Choroid plexus epithelial cell (primary cell): ENCODE results near the gene RANBP17.
A peak's percentile ranks its signal among the peaks of the same experiment; 100 is the strongest.

ENCODE experiments used
- DNase-seq: peaks from one replicate; pipeline ENCODE4 v3.0.0-alpha.2; 2010; ENCODE audit warnings: low read depth
- H3K4me3 ChIP-seq: 2 replicates; pipeline ENCODE4 v1.5.1; 2011; ENCODE audit warnings: low read depth, mild to moderate bottlenecking, control low read depth, low read length, moderate library complexity
- CTCF ChIP-seq: conservative IDR thresholded peaks from 2 replicates; pipeline ENCODE4 v1.5.1; 2011; ENCODE audit warnings: low read depth, mild to moderate bottlenecking, control low read depth, inconsistent platforms, low read length, moderate library complexity

RANBP17 gene

GRCh38 chr5:171340491-171340890 lies 478.7 kb downstream of the RANBP17 start:
- TF ChIP-seq CTCF, result no peak
- H3K4me3 ChIP-seq, result no peak overlapping the region
- DNase-seq, result no peak

DNA sequence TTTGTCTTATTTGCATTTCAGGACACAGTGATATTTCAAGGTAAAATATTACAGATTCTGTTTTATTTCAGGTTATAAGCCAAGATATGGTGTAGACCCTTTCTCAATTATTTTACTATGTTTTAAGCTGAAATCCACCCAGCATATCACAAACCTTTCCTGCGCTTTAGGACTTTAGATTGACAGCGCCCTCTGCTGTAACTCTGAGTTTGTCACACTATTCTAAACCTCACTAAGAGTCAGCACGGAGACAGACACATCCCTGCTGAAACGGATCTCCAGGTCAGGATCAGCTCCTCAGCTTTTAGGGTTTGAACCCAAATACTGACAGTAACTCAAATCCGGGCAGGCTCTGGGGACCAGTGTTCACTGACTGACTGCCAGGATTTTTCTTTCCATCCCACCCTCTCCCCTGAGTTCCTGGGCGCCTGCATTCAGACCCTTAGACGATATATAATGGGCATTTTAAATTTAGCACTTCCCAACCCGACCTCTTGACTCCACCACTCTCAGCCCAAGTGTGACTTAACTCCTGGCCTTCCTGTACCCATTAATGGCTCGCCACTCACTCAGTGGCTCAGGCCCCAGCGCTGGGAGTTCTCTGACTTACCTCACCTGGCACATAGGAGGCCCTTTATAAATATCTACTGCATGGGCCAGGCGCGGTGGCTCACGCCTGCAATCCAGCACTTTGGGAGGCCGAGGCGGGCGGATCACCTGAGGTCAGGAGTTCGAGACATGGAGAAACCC lies 480.7 kb downstream of the RANBP17 start:
- peak; percentile 84 for DNase-seq
- H3K4me3 ChIP-seq, result no peak overlapping the region
- TF ChIP-seq CTCF, result peak; percentile 82

- no peak for TF ChIP-seq CTCF
- DNase-seq, result no peak
- H3K4me3 ChIP-seq, result no peak overlapping the region
These were observed 483.3 kb downstream of the RANBP17 start for GRCh38 chr5:171344936-171345608.
